A673 (cell line): ENCODE measurements around the gene DUSP19. TPM values are rescaled to one million over a fixed set of nuclear protein-coding genes. Genes with fewer than 3 reads are reported as not detected.

Experiments
- BruUV-seq: library from RNA; stranded (reverse); fragments of 400-500 nt; replicated peaks from 2 replicates; lab custom pipeline; 2021; lab: Mats Ljungman, UMichigan
- CTCF ChIA-PET: fragments of 300-600 bp; sonication (Branson Sonifier 250); formaldehyde crosslinking; loops from one replicate; lab custom pipeline; 2022; ENCODE audit warnings: antibody characterized with exemption; lab: Charles Lee
- POLR2A ChIA-PET: fragments of 300-600 bp; sonication (Branson Sonifier 250); formaldehyde crosslinking; loops from one replicate; lab custom pipeline; 2022; ENCODE audit warnings: antibody characterized with exemption; ENCODE audit not compliant: low non-redundant PET; lab: Charles Lee
- DNase-seq: peaks from one replicate; pipeline ENCODE4 v3.0.0-alpha.2; 2015; ENCODE audit warnings: low spot score
- H3K27ac ChIP-seq: fragments of 200-600 bp; sonication (generic); 2 replicates; pipeline ENCODE4 v1.5.1; 2016; ENCODE audit warnings: mixed run types, low read depth, mild to moderate bottlenecking, mixed read lengths, antibody characterized with exemption, low read length; ENCODE audit not compliant: poor library complexity, severe bottlenecking
- H3K27me3 ChIP-seq: fragments of 200-600 bp; sonication (generic); replicated peaks from 2 replicates; pipeline ENCODE4 v1.6.1; 2017; ENCODE audit warnings: mixed run types, low read depth, mild to moderate bottlenecking, mixed read lengths, antibody characterized with exemption, low read length; ENCODE audit not compliant: insufficient read depth, poor library complexity
- H3K36me3 ChIP-seq: fragments of 200-600 bp; sonication (generic); 2 replicates; pipeline ENCODE4 v1.6.1; 2016; ENCODE audit warnings: mixed run types, mild to moderate bottlenecking, mixed read lengths, antibody characterized with exemption, low read length; ENCODE audit not compliant: insufficient read depth, poor library complexity, severe bottlenecking
- H3K4me1 ChIP-seq: fragments of 200-600 bp; sonication (generic); 2 replicates; pipeline ENCODE4 v1.6.1; 2017; ENCODE audit warnings: mixed run types, mild to moderate bottlenecking, mixed read lengths, antibody characterized with exemption, low read length; ENCODE audit not compliant: insufficient read depth, poor library complexity, severe bottlenecking
- H3K4me3 ChIP-seq: fragments of 200-600 bp; sonication (generic); 2 replicates; pipeline ENCODE4 v1.5.1; 2016; ENCODE audit warnings: low read depth, mixed run types, mild to moderate bottlenecking, mixed read lengths, low read length; ENCODE audit not compliant: poor library complexity, severe bottlenecking
- H3K9me3 ChIP-seq: fragments of 200-600 bp; sonication (generic); 2 replicates; pipeline ENCODE4 v1.6.1; 2016; ENCODE audit warnings: mixed run types, low read depth, mild to moderate bottlenecking, mixed read lengths, antibody characterized with exemption, low read length; ENCODE audit not compliant: poor library complexity, severe bottlenecking
- CTCF ChIP-seq: fragments of 300-800, 200-600 bp; sonication (generic); conservative IDR thresholded peaks from 2 replicates; pipeline ENCODE4 v1.5.1; 2017; ENCODE audit warnings: low read depth, mild to moderate bottlenecking, antibody characterized with exemption, low read length, moderate library complexity, mixed read lengths
- EZH2 ChIP-seq: fragments of 200-600 bp; sonication (generic); IDR thresholded peaks from 2 replicates; pipeline ENCODE4 v1.6.1; 2017; ENCODE audit warnings: borderline replicate concordance, low read depth, mild to moderate bottlenecking, mixed read lengths, antibody characterized with exemption, low read length; ENCODE audit not compliant: poor library complexity, severe bottlenecking
- intact Hi-C: fragments of 100-400 bp; cut with micrococcal nuclease; formaldehyde crosslinking; loops from one replicate; pipeline ENCODE4 v1.10.0; 2022; ENCODE audit not compliant: unreplicated experiment
- total RNA-seq: library from RNA; stranded (reverse); gene quantifications from 2 replicates; pipeline ENCODE4 v1.2.3, GENCODE V29; 2021

Gene DUSP19
- total RNA-seq, 1 experiment from 2014 or later = 5.2 TPM

- BruUV-seq = no TSS peak
- no peaks in the 10 kb centered on the region for H3K4me1 ChIP-seq
These were observed 55.5 kb downstream of the DUSP19 start for GRCh38 chr2:183134016-183134415.

GRCh38 chr2:183148955-183149354 lies 70.4 kb downstream of the DUSP19 start:
- peaks cover 49% of the 10 kb centered on the region for H3K36me3 ChIP-seq
- CTCF ChIA-PET = no interaction called here

More at GRCh38 chr2:183134016-183134415, 55.5 kb downstream of the DUSP19 start:
- TF ChIP-seq EZH2 (no peak), CTCF (no peak)
- H3K4me3 ChIP-seq = no peak overlapping the region
- POLR2A ChIA-PET = no interaction called here
- no peak overlapping the region for H3K27ac ChIP-seq
- H3K27me3 ChIP-seq = no peaks in the 10 kb centered on the region
- H3K9me3 ChIP-seq = no peaks in the 10 kb centered on the region
- no peak for DNase-seq
- intact Hi-C loops = no loop called here
- CTCF ChIA-PET = no interaction called here
- H3K36me3 ChIP-seq = peaks cover 49% of the 10 kb centered on the region

GRCh38 chr2:183149489-183149888 lies 70.9 kb downstream of the DUSP19 start:
- CTCF ChIA-PET = no interaction called here
- Histone ChIP-seq H3K9me3 (peaks cover 3% of the 10 kb centered on the region), H3K4me1 (peaks cover 5% of the 10 kb centered on the region), H3K4me3 (no peak overlapping the region), H3K36me3 (peaks cover 43% of the 10 kb centered on the region), H3K27ac (no peak overlapping the region), H3K27me3 (no peaks in the 10 kb centered on the region)
- DNase-seq = peak; percentile 18
- intact Hi-C loops = no loop called here
- no peak for TF ChIP-seq CTCF
- no peak for TF ChIP-seq EZH2
- POLR2A ChIA-PET = no interaction called here
- BruUV-seq = no TSS peak

More at GRCh38 chr2:183148955-183149354, 70.4 kb downstream of the DUSP19 start:
- Histone ChIP-seq H3K9me3 (peaks cover 8% of the 10 kb centered on the region), H3K27ac (peak overlapping the region; percentile 31), H3K4me3 (no peak overlapping the region), H3K4me1 (peaks cover 5% of the 10 kb centered on the region), H3K27me3 (no peaks in the 10 kb centered on the region)
- no TSS peak for BruUV-seq
- intact Hi-C loops = no loop called here
- no peak for TF ChIP-seq CTCF
- TF ChIP-seq EZH2 = no peak
- POLR2A ChIA-PET = no interaction called here
- DNase-seq = no peak

Other genes with a start within 250 kb of the DUSP19 start
- gene FRZB, start 212.1 kb upstream of the DUSP19 start, total RNA-seq = 1.8 and 3.6 TPM in 2 replicates
- 153 and 177 TPM in 2 replicates for gene NCKAP1, start 40.3 kb upstream of the DUSP19 start, total RNA-seq
- gene NUP35, start 45.7 kb downstream of the DUSP19 start, total RNA-seq = 55.3 and 62.0 TPM in 2 replicates